HG03432 (cell line): ENCODE results near the gene TRIM66.

Source experiments
- ATAC-seq: cut with Tn5 transposase; IDR thresholded peaks from one replicate; pipeline ENCODE4 v1.9.1; 2021; ENCODE audit warnings: mild to moderate bottlenecking, moderate library complexity; ENCODE audit not compliant: unreplicated experiment

TRIM66 gene

DNA sequence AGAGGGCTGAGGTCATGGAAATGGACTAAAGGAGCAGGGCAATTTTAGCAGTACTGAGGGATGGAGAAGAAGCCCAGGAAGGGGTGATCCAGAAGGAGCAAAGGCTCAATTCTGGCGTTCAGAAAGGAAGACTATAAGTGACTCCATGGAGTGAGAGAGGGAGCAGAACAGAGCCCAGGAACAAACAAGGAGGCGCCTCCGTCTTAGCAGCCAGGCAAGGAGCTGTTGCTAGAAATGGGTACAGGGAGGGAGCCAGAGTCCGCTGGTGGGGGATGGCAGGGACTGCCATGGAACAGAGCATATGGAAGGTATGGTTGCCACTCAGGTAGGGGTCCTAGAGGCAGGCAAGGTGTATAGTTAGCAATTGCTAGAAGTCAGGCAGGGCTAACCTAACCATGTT is 68.0 kb downstream of the TRIM66 start:
- ATAC-seq = no peak

DNA sequence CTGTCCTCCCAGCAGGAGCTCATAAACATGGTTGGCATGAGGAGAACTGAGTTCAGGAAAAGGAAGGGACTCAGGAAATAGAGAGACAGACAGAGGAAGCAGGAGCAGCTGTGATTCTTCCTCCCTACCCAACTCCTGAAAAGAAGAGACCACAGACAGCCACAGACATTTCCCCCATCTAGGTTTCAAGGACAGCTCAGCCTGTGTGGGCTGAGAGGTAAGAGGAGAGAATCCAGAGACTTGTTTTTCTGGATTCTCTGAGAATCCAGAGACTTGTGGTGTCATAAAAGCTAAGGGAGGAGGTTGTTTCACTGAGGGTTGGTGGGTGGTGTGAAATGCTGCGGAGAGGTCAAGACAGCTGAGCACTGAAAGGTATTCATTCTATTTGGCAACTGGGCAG is 69.4 kb downstream of the TRIM66 start:
- ATAC-seq = no peak

DNA sequence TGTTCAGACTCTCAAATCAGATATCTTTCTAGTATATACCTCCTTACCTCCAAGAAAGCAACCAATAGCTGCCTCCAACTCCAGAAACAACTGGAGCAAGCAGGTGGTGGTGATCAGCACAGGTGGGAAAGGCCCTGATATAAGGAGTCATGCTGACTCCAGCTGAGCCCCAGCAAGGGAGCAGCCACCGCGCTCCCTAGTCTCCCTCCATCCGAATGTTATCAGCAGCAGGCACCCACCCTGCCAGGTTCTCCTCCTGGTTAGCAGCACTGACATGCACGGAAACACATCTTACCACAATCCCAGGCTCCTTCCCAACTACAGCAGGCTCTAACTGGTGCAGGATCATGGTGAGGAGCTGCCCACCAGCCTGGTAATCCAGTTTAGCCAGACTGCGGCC is 69.9 kb downstream of the TRIM66 start:
- no peak for ATAC-seq

DNA sequence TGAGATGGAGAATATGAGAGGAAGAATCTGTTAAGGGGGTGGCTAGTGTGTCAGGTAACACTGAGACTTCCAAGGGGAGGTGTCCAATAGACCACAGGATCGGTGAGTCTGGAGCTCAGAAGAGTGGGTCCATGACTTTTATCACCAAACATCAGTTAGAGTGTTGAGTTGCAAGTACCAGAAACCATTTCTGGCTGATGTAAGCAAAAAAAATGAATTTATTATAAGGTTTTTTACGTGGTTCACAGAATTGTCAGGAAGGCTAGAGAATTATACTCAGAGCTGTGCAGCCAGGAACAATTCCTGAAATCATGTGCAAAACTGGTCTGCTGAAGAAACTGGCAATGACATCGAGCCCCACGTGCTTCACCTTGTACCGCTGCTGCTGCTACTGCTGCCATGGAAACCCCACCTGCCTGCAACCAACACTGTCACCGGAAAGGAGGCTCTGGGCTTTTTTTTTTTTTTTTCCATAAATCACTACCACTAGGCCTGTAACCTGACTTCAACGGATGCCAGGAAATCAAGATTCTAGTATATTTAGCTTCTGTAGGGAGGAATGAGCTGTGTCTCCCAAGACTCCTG is 71.8 kb downstream of the TRIM66 start:
- no peak for ATAC-seq

DNA sequence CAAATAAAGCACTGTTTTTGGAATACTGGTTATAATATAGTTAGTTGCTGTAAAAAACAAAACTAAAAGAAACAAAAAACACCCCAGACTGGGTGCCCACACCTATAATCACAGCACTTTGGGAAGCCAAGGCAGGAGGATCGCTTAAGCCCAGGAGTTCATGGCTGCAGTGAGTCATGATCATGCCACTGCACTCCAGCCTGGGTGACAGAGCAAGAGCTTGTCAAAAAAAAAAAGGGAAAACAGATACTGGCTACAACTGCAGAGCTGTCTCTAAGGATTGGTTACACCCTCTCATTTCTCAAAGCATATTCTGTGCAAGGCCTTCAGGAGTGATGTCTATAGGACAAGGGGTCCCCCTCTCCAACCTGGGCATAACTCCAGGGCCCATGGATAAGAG is 73.8 kb downstream of the TRIM66 start:
- no peak for ATAC-seq

DNA sequence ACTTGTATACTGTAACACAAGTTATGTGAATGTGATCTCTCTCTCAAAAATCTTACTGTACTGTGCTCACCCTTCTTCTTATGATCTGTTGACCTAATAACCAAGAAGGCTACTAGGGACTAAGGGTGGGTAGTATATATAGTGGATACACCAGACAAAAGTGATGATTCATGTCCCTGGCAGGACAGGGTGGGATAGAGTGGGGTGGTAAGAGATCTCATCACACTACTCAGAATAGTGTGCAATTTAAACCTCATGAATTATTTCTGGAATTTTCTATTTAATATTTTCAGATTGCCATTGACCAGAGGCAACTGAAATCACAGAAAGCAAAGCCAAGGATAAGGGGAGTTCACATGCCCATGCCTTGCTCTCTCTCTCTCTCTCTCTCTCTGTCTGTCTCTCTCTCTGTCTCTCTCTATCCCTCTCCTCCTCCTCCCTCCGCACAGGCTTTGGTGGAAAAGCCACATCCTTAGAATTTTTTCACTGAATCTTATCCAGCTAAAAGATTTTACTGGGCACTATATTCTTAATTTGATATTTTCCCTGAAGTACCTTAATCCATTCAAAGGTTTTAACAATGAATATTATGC is 76.4 kb downstream of the TRIM66 start:
- no peak for ATAC-seq

DNA sequence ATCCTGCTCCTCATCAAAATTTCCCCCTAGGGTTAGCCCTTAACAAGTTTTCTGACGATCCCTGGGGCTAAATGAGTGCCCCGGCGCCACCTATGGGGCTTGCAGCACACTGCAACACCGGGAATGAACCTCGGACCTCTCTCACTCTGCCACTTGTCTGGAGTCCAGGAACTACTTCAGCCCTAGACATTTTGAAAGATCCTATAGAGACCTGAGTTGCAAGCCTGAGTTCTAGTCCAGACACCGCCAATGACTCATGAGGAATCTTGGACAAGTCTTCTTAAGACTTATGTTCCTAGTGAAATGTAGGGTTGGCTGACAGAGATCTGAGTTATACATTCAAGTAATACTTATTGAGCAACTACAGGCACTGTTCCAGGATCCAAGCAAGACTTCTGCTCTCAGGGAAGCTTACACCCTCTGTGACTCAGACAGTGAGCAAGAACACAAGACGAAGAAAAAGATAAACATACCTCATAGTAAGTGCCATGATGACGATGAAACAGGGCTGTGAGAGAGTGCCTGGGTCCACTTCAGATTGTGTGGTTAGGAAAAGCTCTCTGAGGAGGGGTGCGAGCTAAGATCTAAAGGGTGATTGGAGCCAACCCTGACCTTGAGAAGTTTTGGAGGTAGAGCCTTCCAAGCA is 78.3 kb downstream of the TRIM66 start:
- peak; percentile 72 for ATAC-seq

DNA sequence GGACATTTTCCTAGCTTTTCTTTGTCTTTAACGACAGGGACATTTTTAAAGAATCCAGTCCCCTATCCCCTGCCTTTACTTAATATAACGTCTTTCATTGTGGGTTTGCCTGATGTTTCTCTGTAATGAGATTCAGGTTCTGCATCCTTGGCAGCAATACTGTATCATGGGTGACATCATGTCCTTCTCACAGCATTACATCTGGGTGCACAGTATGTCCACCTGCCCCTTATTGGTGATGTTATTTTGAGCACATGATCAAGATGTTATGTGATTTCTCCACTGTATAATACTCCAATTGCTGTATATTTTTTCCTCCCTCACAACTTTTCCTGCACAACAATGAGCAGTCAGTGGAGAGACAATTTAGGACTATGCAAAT is 78.8 kb downstream of the TRIM66 start:
- ATAC-seq = no peak

DNA sequence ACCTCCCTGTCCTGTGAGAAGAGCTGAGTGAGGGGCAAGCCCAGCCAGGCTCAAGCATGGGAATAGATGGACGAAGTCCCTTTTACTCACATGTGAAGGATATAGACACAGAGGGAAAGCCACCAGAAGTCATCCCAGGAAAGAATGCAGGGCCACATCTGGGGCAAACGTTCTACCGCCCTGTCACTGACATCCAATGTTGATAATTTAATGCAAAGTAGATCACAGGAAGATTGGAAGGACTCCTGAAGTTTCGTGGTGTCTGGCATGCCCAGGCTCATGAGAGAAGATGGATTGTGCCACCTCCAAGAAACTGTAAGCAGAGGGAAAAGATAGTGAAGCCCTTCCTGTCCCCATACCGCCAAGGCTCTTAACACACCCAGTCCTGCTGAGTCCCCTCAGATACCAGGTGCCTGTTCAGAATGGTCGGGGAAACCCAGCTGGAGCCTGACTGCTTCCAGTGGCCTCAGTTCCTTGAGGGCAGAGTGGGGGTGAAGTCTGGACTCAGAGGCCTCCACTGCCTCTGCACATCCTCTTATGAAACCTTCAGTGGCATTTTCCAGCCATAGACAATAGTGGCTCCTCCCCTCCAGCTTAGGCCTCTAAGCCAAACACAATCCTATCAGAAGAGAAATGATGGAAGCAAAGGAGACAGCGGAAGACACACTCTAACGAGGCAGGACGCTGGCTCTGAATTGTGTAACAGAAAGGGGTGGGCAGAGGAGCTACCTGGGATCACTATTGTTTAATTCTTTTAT is 80.9 kb downstream of the TRIM66 start:
- ATAC-seq = no peak

DNA sequence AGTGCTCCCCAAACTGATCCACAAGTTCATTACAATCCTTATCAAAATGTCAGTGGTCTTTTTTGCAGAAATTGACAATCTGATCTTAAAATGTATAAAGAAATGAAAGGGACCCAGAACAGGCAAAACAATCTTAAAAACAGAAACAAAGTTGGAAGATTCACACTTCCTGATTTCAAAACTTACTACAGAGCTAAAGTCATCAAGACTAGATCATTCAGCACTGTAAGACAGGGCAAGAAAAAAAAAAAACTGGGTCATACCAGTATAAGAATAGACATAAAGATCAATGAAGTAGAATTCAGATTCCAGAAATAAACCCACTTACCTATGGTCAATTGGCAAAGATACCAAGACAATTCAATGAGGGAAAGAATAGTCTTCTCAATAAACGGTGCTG is 84.0 kb downstream of the TRIM66 start:
- no peak for ATAC-seq

DNA sequence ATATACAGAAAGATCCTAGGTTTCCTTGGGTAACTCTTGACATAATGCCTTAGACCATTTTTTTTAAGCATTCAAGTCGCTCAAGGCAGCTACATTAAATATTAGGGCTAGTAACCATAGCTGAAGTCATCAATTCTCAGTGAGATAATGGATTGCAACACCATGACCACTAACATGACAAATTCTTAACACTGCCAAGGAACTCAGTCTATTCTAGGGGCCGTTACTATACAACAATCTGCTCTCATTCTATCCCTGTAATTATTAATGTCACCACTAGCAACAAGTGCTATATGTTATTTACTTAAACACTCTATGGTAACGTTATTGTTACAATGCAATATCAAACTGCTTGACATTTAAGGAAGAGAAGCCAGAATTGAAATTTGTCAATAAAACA is 85.3 kb downstream of the TRIM66 start:
- ATAC-seq = no peak

DNA sequence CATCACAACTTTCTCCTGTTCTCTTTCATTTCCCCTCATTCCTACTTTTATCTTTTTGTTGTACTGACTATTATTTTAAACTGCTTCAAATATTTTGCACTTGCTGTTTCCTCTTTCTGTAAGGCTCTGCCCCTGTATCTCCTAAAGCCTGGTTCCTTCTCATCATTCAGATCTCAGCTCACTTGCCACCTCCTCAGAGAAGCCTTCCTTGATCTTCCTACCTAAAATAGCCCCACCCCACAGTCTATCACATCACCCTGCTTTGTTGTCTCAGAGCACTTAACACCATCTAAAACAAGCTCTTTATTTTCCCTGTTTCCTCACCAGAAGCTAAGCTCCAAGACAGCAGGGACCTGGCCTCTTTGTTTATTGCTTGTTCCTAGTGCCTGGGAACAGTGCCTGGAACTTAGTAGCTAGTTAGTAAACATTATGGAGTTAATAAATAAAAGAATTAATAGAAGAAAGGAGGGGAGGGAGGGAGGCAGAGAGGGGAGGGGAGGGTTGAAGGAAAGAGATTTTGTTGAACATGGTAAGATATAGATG is 85.9 kb downstream of the TRIM66 start:
- ATAC-seq = no peak

DNA sequence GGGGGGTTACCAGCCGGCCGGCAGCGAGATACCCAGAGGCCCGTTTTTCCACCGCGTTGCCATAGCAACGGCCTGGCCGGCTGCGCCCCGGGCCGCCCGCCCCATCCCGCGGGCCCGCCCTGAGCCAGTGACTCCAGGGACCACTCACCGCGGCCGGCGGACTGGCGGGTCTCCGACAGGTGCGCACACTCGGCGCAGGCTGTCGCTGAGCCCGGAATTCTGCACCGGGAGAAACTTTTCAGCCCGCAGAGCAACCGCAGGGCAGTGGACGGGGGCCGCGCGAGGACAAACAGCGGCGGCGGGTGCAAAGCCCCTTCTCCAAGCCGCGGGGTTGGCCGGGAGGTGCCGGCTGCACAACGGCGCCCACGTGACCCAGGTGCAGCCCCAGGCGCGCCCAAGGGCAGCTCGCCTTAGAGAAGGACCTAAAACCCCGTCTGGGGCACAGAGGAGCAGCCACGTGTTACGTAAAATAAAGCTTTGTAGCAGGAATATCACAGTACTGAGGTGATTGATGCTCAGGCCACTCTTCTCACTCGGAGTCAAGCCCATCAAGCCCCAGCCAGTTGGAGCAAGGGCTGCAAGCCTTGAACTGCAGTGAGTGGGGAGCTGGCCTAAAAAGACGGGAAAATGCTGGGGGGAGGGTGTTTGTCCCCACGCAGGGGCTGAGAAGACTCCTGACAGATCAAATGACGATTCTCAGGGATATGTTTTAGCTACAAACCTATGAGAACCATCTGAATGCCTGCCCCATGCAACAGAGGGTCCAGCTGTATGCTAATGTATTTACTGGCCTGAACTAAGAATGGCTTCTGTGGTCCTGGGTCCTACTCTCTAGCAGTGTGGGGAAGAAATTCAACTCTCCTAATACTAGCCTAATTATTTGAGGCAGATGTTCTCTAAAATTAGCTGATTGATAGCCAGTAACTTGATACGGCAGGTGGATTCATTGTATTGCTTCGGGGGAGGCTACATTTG is 88.2 kb downstream of the TRIM66 start, which contains the start of gene STK33:
STK33 (minus strand) TSS at position 294 of the 975 bp plus-strand sequence. CDS start 119,323 bp downstream, outside the sequence.
- peak; percentile 96 for ATAC-seq

DNA sequence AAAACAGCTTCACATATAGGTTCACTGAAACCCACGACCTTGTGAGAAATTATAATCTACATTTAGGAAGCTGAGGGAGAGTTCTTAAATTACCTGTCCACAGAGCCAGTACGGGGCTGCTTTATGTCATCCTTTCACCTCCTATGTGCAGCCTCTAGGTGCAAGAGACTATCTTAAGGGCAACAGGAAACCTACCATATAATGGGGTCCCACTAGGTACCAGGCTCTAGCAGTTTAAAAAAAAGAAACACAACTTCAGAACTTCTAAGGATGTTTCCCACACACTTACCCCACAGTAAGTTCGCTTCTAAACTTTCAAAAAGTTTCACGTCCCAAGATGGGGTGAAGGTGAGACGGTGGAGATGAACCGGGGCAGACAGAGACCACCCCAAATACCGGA is 89.0 kb downstream of the TRIM66 start:
- ATAC-seq = peak; percentile 12

DNA sequence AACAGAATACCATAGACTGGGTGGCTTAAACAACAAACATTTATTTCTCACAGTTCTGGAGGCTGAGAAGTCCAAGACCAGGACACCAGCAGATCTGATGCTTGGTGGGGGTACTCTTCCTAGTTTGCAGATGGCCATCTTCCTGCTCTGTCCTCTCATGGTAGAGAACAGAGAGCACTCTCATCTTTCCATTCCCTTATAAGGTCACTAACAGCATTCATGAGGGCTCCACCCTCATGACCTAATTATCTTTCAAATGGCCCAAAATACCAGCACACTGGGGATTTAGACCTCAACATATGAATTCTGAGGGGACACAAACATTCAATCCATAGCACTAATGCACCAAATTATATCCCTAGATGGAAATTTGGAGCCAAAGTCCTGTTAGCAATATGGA is 94.5 kb downstream of the TRIM66 start:
- ATAC-seq = no peak

DNA sequence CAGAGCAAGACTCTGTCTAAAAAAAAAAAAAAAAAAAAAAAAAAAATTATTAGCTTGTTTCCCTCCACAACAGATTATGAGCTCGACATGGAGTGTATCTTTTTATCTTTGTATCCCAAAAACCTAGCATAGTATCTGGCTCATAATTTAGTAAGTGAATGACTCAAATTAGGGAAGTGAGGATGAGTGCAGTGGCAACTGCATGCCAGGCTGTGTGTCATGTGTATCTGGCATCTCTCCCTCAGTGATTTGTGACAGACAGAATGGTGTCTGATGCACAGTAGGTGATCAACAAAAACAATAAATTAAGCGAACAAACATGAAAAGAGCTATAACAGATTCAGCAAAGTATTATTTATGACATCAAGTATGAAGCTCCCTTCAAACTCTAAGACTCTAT is 95.7 kb downstream of the TRIM66 start:
- ATAC-seq = no peak

DNA sequence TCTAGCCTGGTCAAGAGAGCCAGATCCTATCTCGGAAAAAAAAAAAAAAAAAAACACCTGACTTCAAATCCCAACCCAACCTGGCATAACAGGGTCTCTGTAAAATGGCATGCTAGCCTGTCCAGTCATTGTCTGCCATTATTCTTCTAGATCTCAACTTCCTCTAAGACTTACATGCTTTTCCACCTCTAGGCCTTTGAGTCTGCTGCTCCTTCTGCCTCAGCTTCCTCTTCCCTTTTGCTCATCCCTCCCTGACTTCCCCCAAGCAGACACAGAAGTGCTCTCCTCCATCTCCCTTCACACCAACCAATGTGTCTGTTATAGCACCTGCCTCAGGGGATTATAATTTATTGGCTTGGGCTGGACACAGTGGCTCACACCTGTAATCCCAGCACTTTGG is 96.3 kb downstream of the TRIM66 start:
- no peak for ATAC-seq

DNA sequence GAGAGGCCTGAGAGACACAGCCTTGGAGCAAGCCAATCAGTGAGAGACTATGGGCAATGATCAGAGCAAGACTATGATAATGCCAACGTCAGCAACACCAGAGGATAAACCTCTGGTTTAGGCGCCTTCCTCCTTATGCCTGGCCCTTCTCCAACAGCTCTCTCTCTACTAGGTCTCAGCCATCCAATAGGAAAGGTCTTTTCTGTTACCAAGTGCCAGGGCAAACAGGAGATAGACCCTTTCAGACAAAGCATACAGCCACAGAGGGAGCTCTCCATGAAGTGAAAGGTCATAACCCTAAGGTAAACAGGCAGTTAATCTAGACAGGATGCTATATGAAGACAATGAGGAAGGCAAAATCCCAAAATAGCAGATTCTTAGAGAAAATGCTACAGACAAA is 98.0 kb downstream of the TRIM66 start:
- ATAC-seq = peak; percentile 66

DNA sequence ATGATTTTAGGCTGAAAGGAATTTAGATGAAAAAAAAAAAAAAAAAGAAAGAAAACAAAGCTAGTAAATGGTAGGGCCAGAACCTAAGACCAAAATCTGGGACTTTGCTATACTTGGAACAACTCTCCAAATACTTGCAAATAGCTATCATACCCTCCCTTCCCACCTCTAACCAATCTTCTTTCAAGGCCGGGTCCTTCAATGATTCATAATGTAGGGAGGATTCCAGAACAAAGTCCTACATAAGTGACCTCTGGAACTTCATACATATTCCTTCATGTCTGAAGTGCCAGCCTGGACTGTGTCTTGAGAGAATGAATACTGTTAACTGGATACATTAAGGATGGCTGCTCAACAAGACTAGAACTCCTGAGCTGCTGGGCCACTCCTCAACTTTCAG is 98.4 kb downstream of the TRIM66 start:
- ATAC-seq = peak; percentile 8

DNA sequence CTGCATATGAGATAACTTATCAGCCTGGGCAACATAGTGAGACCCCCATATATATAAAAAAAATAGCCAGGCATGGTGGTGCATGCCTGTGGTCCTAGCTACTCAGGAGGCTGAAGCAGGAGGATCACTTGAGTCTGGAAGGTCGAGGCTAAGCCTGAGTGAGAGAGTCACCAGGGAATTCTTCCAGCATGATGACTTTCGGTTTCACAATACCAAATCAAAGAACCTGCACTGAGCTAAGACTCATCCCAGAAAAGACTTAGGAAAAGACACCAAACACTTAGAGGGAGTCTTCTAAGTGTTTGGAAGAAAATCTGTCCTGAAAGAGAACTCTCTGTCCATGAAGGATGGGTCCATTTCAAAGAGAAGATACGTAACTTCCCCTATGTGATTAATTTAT is 101.2 kb downstream of the TRIM66 start:
- no peak for ATAC-seq
